ENCODE measurements around the gene DCTN1.
"Not testable (repeated sequence)": the region's sequence is repeated elsewhere in the genome, so short reads cannot be mapped to it uniquely, and the experiment has no call there.

DCTN1 gene

GRCh38 chr2:74369976-74370375 lies 10.1 kb downstream of the DCTN1 start:
- no peak for DNase-seq (ENCODE audit: low read depth)

GRCh38 chr2:74368499-74368898 lies 11.6 kb downstream of the DCTN1 start:
- no peak for DNase-seq (ENCODE audit: low read depth)

DNA sequence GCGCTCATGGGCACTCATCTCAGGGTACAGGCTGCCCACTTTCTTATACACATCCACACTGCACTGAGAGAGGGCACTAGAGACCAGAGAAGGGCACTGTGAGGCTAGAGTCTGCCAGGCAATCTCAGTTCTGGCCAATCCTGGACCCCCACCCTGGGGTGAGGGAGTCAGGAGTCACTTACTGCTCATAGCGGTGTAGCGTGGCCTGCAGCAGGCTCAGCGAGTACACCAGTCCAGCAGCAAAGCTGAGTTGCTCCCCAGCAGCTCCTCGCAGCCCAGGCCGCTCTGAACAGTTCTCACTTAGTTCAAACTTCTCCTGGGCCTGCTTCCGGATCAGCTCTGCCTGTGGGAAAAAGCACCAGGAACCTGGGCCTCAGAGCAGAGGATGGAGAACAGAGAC lies 12.3 kb downstream of the DCTN1 start:
- DNase-seq (ENCODE audit: low read depth): no peak

DNA sequence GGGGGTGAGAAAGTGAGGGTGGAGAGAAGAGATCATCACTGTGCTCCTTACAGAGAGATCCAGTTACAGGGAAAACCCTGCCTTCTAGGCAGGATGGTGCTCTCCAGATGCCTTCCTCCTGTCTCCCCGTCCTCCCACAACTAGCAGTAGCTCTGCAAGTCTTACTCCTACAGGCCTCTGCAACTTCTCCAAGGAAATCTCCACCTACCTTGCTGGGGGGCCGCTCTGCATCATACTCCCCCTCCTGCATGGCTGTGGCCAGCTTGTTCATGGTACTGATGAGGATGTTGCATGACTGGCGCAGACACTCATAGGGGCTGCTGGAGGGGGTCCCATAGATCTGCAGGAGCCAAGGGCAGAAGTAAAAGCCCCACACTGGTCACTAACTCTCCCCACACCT lies 14.1 kb downstream of the DCTN1 start:
- no peak for DNase-seq (ENCODE audit: low read depth)

GRCh38 chr2:74364533-74365505 lies 15.3 kb downstream of the DCTN1 start:
- DNase-seq (ENCODE audit: low read depth): no peak

GRCh38 chr2:74361327-74361726 lies 18.8 kb downstream of the DCTN1 start:
- DNase-seq (ENCODE audit: low read depth): no peak

DNA sequence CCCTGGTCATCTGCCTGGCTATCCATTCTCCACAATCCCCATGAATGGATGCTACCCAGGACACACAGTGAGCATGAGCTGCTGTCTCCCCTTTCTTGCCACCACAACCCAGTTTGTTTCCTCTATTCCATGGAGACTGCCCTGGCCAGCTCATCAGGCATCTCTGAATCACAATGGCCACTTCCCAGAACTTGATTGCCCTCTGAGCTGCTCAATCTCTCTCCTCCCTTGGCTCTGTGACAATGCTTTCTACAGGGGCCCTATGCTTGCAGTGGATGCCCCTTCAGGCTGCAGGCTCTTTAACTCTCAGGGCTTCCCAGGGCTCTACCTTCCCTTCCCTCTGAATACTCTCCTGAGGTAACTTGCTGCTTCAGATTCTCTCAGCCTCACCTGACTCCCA lies 22.5 kb downstream of the DCTN1 start:
- no peak for DNase-seq (ENCODE audit: low read depth)

DNA sequence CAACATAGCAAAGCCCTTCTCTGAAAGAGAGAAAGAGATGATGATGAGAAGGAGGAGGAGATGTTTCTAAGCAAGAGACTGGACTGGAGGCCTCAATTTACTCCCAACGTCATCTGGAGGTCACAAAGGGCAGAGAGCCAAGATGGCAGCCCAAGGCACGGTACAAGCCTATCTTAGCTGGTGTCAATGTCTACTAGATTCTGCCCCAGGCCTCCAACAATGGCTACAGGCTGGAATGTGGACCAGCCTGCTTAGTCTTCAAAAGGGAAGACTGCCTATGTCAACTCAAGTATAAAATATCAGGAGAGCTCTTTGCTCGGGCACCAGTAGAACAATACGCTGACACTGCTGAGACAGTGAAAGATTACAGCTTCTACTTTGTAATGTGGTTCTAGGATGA lies 30.2 kb downstream of the DCTN1 start:
- no peak for DNase-seq (ENCODE audit: low read depth)

- DNase-seq (ENCODE audit: low read depth): no peak
These were observed 32.4 kb downstream of the DCTN1 start for GRCh38 chr2:74347742-74348141.

GRCh38 chr2:74347303-74347702 lies 32.8 kb downstream of the DCTN1 start:
- DNase-seq (ENCODE audit: low read depth): no peak

GRCh38 chr2:74345272-74345943 lies 34.7 kb downstream of the DCTN1 start:
- no peak for DNase-seq (ENCODE audit: low read depth)

GRCh38 chr2:74343316-74343715 lies 36.8 kb downstream of the DCTN1 start, which contains the start of gene SLC4A5:
SLC4A5 (minus strand) TSS chr2:74343416; CDS start chr2:74315023, 28,393 bp downstream.
- DNase-seq (ENCODE audit: low read depth): no peak

DNA sequence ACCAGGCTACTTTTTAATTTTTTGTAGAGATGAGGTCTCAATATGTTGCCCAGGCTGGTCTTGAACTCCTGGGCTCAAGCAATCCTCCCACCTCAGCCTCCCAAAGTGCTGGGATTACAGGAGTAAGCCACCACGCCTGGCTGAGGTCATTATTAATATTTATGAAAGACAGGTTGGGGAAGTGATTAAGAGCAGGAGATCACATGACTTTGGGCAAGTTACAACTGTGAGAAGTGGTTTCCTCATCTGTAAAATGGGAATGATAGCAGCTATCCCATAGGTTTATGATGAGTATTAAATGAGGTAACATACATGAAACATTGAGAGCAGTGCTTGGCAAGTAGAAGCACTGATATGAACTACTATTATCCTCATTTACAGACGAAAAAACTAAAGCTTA lies 43.9 kb downstream of the DCTN1 start:
- not testable (repeated sequence) for DNase-seq (ENCODE audit: low read depth)

GRCh38 chr2:74334931-74335333 lies 45.2 kb downstream of the DCTN1 start:
- peak; percentile 58 for DNase-seq (ENCODE audit: low read depth)

DNA sequence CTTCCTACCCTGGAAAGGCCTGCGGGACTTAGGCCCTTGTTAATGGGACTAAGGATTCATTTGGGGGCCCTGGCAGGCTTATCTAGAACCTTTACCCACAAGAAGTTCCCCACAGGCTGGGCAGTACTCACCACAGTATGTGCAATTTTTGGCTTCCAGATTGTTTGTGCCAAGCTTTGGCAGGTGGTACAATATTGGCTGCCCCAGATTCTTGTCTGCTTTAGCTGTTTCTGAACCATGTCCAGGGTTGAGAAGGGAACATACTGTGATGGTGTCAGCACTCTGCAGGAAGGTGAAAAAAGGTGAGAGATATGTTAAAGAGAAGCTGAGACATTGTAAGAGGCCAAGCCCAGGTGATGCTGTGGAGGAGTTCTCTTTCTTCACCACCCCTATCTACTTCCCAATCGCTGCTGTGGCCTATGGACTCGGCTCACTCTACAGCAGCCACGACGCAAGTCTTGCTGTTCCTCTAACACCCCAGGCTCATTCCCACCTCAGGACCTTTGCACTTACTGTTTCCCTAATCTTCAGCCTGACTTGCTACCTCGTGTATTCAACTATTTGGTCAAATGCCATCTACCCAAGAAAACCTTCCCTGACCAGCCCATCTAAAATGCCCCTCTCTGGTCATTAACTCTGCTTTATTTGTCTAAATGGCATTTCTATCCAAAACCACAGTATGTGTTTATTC lies 46.1 kb downstream of the DCTN1 start:
- DNase-seq (ENCODE audit: low read depth): no peak

GRCh38 chr2:74333175-74333574 lies 46.9 kb downstream of the DCTN1 start:
- no peak for DNase-seq (ENCODE audit: low read depth)

DNA sequence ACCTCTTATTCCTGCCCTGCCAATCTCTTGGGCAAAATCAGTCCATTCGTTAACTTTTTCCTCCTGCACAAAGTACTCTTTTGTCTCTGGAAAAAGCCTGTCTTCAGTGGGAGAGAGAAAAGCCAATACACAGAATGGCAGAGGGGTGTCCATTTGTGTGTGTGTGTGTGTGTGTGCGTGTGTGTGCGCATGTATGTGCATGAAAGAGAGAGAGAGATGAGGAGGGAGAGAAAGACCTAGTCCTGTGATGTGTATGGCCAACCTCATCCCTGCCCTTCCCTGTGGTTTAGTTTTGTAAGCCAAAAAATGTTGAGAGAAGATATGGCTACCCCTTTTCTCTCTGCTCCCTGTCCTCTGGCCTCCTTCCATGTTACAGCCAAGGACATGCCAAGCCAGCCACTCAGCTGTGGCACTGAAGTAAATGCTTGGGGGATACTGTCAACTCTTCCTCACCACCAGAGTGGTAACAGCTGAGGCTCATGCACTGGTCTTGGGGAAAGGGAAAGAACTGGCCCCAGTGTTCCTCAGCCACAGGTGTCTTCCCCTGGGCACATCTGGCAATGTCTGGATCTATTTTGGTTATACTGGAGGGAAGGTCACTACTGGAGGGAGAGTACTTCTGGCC lies 47.4 kb downstream of the DCTN1 start:
- DNase-seq (ENCODE audit: low read depth): no peak

DNA sequence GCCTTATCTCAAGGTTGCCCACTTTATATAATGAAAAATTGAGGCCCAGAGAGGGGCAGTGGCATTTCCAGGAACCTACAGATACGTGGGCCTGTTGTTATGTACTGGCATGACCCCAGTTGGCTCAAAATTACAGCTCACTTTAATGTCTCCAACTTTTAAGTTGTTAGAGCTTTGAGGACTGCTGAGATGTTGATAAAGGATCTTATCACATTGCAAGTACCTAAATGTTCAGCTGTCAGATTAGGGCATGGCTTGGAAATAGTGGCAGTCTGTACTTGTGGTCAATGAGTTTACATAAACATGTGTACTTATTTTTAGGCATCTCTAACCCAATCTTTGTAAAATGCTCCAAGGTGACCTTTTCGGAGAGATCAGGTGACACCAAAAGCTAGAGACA lies 51.5 kb downstream of the DCTN1 start:
- no peak for DNase-seq (ENCODE audit: low read depth)

GRCh38 chr2:74328074-74328473 lies 52.0 kb downstream of the DCTN1 start:
- DNase-seq (ENCODE audit: low read depth): no peak

GRCh38 chr2:74327627-74328026 lies 52.5 kb downstream of the DCTN1 start:
- DNase-seq (ENCODE audit: low read depth): no peak

- no peak for DNase-seq (ENCODE audit: low read depth)
These were observed 52.9 kb downstream of the DCTN1 start for GRCh38 chr2:74327199-74327598.

DNA sequence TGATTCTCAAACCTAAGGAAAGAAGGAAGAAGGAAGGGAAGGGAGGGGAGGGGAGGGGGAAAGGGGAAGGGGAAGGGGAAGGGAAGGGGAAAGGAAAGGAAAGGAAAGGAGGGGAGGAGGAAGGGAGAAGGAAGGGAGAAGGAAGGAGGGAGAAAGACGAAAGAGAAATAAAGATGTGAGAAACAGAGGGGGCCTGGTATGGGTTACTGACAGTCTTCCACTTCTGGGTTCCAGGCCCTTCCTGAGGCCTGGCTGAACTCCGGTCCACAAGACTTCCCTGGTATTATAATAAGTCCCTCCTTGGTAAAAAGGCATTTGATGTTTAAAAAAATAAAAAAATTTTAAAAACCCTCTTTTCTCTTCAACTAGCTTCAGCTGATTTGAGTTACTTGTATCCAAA lies 54.3 kb downstream of the DCTN1 start:
- DNase-seq (ENCODE audit: low read depth): no peak
